Right lobe of liver (tissue), 4 donors: ENCODE data around the gene NUTM2G.
"Not testable (repeated sequence)": the region's sequence is repeated elsewhere in the genome, so short reads cannot be mapped to it uniquely, and the experiment has no call there.

ENCODE experiments used
- CTCF ChIP-seq, 4 donors: fragments of 200-600 bp in 3 of 4; fragments of 450-650 bp in 1 of 4; IDR thresholded peaks; one replicate each; pipeline versions ENCODE4 v1.5.1 to v1.8.0; 2016 to 2022; ENCODE audit warnings: antibody characterized with exemption in 4 of 4, mild to moderate bottlenecking in 2 of 4
- POLR2A ChIP-seq: fragments of 450-650 bp; IDR thresholded peaks from one replicate; pipeline ENCODE4 v1.6.1; 2017; ENCODE audit warnings: antibody characterized with exemption, mild to moderate bottlenecking
- donor health status: DM: no; HTN: no; CAD: no.
- donor health status: DM: no; HTN: no; CAD: no.
- donor health status: DM: no; HTN: yes; CAD: no.

GRCh38 chr9:96950539-96950938, 21.9 kb downstream of the NUTM2G start:
- TF ChIP-seq CTCF (IDR thresholded peaks at IDR 0.05); POLR2A: not testable (repeated sequence)
